Endothelial cell (in vitro differentiated cells): Measurements from ENCODE around the gene ECE1. TPM values are rescaled to one million over a fixed set of nuclear protein-coding genes. Genes with fewer than 3 reads are reported as not detected.
A peak's percentile ranks its signal among the peaks of the same experiment; 100 is the strongest.
"Not testable (repeated sequence)": the region's sequence is repeated elsewhere in the genome, so short reads cannot be mapped to it uniquely, and the experiment has no call there.

Experiments
- DNase-seq: peaks from one replicate; pipeline ENCODE4 v3.0.0; 2021; ENCODE audit warnings: low spot score
- H3K27ac Mint-ChIP-seq: one replicate; pipeline ENCODE4 v1.8.0; 2021; ENCODE audit warnings: mixed read lengths, inconsistent platforms; ENCODE audit not compliant: unreplicated experiment
- H3K27me3 Mint-ChIP-seq: one replicate; pipeline ENCODE4 v1.8.0; 2021; ENCODE audit warnings: mild to moderate bottlenecking, moderate library complexity, mixed read lengths, inconsistent platforms; ENCODE audit not compliant: unreplicated experiment
- H3K36me3 Mint-ChIP-seq: one replicate; pipeline ENCODE4 v1.8.0; 2021; ENCODE audit warnings: mild to moderate bottlenecking, low read depth, mixed read lengths, inconsistent platforms; ENCODE audit not compliant: unreplicated experiment
- H3K4me1 Mint-ChIP-seq: one replicate; pipeline ENCODE4 v1.8.0; 2021; ENCODE audit warnings: mild to moderate bottlenecking, mixed read lengths, inconsistent platforms; ENCODE audit not compliant: unreplicated experiment
- H3K4me3 Mint-ChIP-seq: one replicate; pipeline ENCODE4 v1.8.0; 2021; ENCODE audit warnings: mild to moderate bottlenecking, mixed read lengths, inconsistent platforms; ENCODE audit not compliant: unreplicated experiment
- H3K9me3 Mint-ChIP-seq: one replicate; pipeline ENCODE4 v1.8.0; 2021; ENCODE audit warnings: mixed read lengths, inconsistent platforms; ENCODE audit not compliant: unreplicated experiment
- total RNA-seq: library from RNA; stranded (reverse); fragmentation: NEBNext Ultra II Directional; extraction: Animal tissue kit (Norgen Biotek cat#: 25700); gene quantifications from one replicate; pipeline ENCODE4 v1.2.1, GENCODE V29; 2021; ENCODE audit not compliant: unreplicated experiment
- TF ChIP-seq, protein P1 (sequence below): fragments of 200-600 bp; sonication (generic); IDR thresholded peaks from one replicate; pipeline ENCODE4 v1.5.0; 2021; ENCODE audit warnings: antibody characterized with exemption; ENCODE audit not compliant: unreplicated experiment

ECE1 gene
- total RNA-seq, 1 donor from 2014 or later: 328 TPM

DNA sequence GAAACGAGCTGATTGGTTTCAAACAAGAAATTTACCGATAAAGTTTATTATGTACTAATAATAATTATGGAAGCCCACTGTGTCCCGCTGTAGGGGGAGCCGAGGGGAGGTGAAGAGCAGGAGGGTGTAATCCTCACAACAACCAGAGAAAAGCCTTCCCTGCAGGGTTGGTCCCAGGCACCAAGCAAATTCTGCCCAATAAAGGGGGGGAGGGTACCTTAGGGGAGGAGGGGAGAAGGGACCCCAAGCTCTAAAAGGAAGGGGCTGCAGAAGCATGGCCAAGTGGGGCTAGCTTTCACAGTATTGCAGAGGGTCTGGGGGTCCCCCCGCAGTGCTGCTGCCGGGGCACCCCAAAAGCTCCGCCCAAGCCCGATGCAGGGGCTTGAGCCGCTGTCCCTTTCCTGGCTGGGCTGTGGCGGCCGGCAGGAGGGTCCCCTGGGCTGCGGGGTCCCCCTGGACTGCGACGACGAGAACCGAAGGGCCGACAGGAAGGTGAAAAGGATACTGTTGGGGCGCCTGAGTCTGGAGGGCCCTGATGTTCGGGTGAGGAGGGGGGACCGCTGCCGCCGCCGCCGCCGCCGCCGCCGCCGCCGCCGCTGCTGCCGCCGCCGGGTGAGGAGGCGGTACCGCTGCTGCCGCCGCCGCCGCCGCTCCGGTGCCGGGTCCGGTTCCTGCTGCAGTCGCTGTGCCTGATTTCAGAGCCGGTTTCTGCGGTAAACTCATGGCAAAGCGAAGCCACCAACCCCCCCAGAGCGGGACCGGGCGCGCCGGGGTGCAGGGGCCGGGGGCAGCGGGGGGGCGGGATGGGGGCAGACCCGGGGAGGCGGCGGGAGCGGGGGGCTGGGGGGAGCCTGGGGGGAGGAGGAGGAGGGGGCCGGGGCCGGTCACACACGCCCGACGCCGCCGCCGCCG lies 114.3 kb downstream of the ECE1 start:
- Mint-ChIP-seq H3K36me3 (peaks cover 16% of the 10 kb centered on the region), H3K4me3 (peak overlapping the region; percentile 95), H3K27me3 (peaks cover 7% of the 10 kb centered on the region), H3K27ac (peak overlapping the region; percentile 95), H3K4me1 (peaks cover 27% of the 10 kb centered on the region), H3K9me3 (no peaks in the 10 kb centered on the region)
- TF ChIP-seq, protein P1, sequence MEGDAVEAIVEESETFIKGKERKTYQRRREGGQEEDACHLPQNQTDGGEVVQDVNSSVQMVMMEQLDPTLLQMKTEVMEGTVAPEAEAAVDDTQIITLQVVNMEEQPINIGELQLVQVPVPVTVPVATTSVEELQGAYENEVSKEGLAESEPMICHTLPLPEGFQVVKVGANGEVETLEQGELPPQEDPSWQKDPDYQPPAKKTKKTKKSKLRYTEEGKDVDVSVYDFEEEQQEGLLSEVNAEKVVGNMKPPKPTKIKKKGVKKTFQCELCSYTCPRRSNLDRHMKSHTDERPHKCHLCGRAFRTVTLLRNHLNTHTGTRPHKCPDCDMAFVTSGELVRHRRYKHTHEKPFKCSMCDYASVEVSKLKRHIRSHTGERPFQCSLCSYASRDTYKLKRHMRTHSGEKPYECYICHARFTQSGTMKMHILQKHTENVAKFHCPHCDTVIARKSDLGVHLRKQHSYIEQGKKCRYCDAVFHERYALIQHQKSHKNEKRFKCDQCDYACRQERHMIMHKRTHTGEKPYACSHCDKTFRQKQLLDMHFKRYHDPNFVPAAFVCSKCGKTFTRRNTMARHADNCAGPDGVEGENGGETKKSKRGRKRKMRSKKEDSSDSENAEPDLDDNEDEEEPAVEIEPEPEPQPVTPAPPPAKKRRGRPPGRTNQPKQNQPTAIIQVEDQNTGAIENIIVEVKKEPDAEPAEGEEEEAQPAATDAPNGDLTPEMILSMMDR: no peak
- DNase-seq: peak; percentile 43

DNA sequence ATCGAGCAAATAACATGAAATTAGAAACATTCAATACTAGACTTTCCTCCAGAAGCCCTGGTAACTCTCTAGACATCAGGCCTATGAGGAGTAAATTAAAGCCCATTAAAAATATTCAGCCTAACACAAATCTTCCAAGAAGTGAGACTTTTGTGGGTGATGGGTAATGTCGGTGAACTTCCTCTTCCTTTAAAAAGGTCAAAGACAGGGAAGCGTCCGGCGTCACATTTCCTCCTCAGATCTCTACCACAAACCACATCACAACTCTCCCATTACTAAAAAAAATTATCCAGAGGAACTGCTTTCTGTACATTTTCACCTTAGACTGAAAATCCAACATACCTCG lies 115.0 kb downstream of the ECE1 start:
- DNase-seq: no peak
- H3K4me3 Mint-ChIP-seq: peak overlapping the region; percentile 95

DNA sequence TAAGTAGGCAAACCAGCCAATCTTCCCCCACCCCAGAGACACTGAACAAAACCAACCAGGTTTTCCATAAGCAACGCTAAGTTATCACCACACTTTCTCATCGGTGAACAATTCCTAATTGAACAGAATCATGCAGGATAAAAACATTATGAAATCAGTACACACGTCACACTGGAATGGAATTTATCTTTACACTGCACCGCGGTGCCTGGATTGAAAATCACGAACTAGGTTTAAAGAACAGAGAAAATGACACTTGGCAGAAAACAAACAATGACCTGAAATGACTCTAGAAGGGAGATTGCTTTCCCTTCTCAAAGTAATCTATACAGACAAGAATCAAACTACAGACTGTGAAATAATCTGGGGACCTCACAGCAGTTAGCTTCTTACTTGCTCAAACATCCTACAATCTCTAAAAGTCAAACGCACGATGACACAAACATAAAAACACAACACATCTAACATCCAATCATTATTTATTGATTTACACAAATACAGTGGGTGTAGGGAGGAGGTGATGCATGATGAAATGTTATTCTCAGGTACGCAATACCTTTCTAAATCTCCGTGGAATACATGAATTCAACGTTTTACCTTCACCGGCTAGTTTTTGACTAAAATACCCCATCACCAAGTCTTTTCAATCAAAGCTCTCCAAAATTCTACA lies 115.5 kb downstream of the ECE1 start:
- DNase-seq: no peak
- Mint-ChIP-seq H3K36me3 (peaks cover 16% of the 10 kb centered on the region), H3K4me3 (peak overlapping the region; percentile 95), H3K27ac (peak overlapping the region; percentile 95), H3K4me1 (peaks cover 27% of the 10 kb centered on the region), H3K27me3 (peaks cover 7% of the 10 kb centered on the region), H3K9me3 (no peaks in the 10 kb centered on the region)
- TF ChIP-seq, protein P1: no peak

More for the DNA sequence above, 115.0 kb downstream of the ECE1 start:
- H3K27ac Mint-ChIP-seq: peak overlapping the region; percentile 95
- H3K9me3 Mint-ChIP-seq: no peaks in the 10 kb centered on the region
- H3K4me1 Mint-ChIP-seq: peaks cover 27% of the 10 kb centered on the region
- H3K27me3 Mint-ChIP-seq: peaks cover 7% of the 10 kb centered on the region
- TF ChIP-seq, protein P1: no peak
- H3K36me3 Mint-ChIP-seq: peaks cover 16% of the 10 kb centered on the region

DNA sequence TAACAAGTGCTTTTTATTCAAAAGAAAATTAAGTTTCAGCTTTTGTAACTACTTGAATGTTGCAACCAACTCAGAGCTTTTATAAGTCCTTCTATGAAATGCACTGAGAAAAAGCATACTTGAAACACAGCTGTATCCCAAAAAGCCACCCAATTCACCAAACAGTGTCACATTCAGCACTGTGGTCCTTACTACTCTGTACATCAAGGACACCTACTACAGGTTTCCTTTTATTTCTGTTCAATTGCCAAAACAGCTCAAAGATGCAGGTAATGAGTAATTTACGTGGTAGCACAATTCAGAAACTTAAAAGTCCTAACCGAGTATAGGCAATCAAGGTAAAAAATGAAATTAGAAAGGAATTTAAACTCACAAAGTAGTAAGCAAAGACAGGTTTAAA lies 116.0 kb downstream of the ECE1 start:
- H3K4me1 Mint-ChIP-seq: peaks cover 27% of the 10 kb centered on the region
- TF ChIP-seq, protein P1: no peak
- no peak for DNase-seq
- H3K36me3 Mint-ChIP-seq: peaks cover 16% of the 10 kb centered on the region
- H3K9me3 Mint-ChIP-seq: no peaks in the 10 kb centered on the region
- peak overlapping the region; percentile 95 for H3K27ac Mint-ChIP-seq
- peak overlapping the region; percentile 95 for H3K4me3 Mint-ChIP-seq
- peaks cover 7% of the 10 kb centered on the region for H3K27me3 Mint-ChIP-seq

DNA sequence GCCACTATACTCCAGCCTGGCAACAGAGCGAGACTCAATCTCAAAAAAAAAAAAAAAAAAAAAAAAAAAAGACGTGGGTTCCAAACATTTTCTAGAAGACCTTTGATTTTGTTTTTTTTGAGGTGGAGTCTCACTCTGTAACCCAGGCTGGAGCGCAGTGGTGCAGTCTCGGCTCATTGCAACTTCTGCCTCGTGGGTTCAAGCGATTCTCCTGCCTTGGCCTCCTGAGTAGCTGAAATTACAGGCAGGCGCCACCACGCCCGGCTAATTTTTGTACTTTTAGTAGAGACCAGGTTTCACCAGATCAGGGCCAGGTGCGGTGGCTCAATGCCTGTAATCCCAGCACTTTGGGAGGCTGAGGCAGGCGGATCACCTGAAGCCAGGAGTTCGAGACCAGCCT lies 117.2 kb downstream of the ECE1 start:
- H3K27me3 Mint-ChIP-seq, H3K27ac Mint-ChIP-seq, H3K9me3 Mint-ChIP-seq, H3K4me3 Mint-ChIP-seq, DNase-seq: not testable (repeated sequence)
- peaks cover 27% of the 10 kb centered on the region for H3K4me1 Mint-ChIP-seq
- H3K36me3 Mint-ChIP-seq: peaks cover 16% of the 10 kb centered on the region

DNA sequence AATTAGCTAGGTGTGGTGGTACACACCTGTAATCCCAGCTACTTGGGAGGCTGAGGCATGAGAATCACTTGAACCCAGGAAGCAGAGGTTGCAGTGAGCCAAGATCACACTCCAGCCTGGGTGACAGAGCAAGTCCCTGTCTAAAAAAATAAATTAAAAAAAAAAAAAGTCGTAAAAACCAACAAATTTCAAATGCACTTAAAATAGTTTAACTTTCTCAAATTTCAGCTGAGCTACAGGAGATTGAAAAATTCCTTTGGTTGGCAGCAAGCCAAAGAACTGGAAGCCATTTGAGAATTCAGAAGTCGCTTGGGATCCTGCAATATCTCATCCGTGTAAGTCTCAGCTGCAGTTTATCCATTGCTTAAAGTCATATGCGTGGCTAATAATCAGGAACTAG lies 119.4 kb downstream of the ECE1 start:
- H3K4me1 Mint-ChIP-seq: peaks cover 27% of the 10 kb centered on the region
- not testable (repeated sequence) for H3K27ac Mint-ChIP-seq

More for the DNA sequence above, 119.4 kb downstream of the ECE1 start:
- not testable (repeated sequence) for H3K27me3 Mint-ChIP-seq, H3K4me3 Mint-ChIP-seq, H3K9me3 Mint-ChIP-seq, DNase-seq
- peaks cover 21% of the 10 kb centered on the region for H3K36me3 Mint-ChIP-seq
